Ecto neural progenitor cell (in vitro differentiated cells): Measurements from ENCODE around the gene KLRG1.

ENCODE experiments used
- DNase-seq: peaks from one replicate; pipeline ENCODE4 v3.0.0-alpha.2; 2018; ENCODE audit warnings: low spot score

KLRG1 gene

DNA sequence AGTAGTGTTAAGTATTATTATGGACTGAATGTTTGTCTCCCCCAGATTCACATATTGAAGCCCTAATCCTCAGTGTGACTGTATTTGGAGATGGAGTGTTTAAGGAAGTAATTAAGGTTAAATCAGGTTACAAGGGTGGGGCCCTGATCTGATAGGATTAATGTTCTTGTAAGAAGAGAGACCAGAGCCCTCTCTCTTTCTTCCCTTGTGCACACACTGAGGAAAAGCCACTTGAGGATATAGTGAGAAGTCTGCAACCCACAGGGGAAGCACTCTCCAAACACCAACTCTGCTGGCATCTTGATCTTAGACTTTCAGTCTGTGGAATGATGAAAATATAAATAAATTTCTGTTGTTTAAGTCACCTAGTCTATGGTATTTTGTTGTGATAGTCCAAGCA is 2.2 kb upstream of the KLRG1 start:
- no peak for DNase-seq

DNA sequence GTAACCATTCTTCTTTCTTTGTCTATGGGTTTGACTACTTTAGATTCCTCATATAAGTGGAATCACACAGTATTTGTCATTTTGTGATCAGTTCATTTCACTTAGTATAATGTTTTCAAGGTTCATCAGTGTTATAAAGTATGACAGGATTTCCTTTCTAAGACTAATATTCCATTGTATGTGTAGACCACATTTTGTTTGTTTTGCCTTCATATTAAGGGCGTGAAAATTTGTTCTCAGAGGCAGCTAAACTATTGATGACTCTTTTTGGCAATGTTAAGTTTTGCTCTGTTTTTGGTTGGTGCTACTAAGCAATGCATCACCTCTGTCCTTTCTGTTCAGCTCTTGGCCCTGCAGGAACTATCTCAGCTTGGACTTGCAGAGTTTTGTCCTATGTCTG is 1.7 kb upstream of the KLRG1 start:
- no peak for DNase-seq

DNA sequence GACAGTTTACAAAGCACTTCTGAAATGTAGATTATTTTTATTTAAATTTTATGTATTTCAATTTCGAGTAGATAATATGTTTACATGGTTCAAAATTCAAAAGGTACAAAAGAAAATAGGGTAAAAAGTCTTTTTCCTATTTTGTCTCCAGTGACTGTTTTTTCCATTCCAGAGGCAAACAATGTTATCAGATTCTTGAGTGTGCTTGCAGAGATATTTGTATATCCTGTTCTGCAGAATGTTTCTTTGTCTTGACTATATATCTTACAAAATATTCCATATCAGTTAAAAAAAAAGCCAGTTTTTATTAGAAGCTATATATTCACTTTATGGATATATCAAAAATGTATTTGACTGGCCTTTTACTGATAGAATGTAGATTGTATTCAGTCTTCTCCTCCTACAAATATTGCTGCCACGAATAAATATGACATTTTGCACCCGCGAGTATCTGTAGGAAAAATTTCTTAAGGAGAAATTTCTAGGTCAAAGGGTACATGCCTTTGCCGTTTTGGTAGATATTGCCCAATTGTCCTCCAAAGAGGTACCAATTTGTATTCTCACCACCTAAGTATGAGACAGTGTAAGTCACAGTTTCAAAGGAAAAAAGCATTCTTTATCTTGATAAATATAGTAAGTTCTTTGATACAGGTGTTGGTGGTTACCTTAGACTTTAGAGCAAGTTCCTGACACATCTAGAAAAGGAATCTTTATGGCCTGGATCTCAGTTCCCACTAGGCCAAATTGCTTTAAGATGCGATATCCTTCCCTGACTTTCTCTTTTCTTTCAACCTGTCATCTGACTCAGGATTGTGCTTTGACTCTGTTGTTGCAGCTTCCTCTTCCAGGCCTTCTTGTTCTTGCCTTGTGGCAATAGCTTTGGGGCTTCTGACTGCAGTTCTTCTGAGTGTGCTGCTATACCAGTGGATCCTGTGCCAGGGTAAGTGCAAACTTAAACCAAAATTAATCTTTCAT is 2.3 kb downstream of the KLRG1 start:
- no peak for DNase-seq

DNA sequence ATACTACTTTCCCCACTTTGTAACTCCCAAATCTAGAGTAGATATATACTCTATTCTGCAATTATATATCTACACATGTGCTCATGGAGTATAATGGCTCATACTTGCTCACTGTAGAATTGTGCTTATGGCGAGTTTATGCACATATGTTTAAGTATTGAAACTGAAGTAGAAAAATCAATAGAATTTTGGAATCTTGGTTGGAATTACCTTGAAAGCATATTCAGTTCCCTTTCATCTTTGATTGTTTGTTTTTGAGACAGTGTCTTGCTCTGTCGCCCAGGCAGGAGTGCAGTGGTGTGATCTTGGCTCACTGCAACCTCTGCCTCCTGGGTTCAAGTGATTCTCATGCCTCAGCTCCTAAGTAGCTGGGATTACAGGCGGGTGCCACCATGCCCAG is 4.5 kb downstream of the KLRG1 start:
- no peak for DNase-seq

DNA sequence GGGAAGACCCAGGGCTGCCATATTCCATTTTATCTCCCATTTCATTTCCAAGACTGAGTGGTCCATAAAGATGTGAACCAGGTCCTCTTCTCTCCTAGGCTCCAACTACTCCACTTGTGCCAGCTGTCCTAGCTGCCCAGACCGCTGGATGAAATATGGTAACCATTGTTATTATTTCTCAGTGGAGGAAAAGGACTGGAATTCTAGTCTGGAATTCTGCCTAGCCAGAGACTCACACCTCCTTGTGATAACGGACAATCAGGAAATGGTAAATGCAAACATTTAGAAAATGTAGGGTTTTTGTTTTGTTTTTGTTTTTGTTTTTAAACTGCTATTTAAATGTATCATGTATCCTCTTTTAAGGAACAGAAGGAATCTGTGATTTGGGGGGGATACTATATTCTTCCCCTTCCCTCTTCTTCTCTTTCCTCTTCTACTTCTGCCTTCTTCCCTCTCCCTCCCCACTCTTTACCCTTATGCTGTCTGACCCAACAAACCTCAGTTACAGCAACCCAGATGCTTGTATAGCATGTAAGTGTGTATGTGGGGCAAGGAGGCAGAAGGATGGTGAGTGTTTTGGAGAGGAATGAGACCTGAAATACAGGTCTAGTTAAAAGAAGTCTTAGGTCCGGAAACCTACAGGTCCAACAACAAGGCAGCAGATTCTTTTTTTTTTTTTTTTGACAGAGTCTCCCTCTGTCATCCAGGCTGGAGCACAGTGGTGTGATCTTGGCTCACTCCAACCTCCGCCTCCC is 5.9 kb downstream of the KLRG1 start:
- no peak for DNase-seq

DNA sequence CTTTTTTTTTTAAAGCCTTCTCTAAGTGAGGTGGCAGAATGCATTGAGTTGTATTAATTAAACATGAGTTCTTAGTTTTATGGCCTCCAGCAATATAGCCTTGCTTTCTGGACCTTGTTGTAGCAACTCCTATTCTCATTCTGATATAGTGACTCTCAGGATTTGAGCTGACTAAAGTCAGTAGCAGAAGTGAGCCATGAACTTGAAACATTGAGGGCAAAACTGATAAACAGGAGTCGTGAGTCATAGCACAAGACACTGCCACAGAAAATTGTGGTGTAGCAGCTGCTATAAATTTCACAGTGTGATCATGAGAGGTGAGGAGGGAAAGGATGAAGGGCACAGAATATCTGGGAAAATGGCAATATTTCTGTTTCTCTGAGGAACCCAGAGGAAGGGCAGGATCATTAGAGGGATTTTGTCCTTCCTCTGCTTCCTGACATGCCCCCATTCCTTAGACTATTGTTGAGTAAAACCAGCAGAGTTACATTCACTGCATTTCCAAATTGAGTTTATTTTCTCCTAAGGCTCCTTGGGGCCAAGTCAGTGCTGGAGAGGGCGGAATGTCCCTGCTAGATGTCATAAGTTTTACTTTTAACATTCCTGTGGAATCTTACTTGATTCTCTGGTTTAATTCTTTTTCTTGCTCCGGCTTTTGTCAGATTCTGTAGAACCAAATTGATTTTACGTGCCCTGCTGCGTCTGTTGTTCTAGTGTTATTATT is 7.5 kb downstream of the KLRG1 start:
- DNase-seq = no peak

DNA sequence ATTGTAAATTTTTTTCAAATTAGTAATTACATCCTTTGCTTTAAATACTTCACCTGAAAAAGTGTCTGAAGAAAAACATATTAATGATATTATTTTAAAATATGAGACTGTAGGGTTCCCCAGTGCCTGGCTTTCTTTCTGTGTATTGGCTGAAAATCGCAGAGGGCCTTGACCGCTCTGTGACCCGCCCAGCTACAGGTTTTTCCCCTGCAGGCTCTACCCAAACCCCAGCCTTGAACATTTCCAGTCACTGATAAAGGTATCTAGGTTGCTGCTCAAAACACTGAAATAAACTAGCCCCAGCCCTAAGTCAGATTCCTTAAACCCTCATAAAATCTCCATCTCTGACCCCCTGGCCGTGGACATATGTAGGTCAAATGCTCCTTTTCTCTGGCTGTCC is 11.9 kb downstream of the KLRG1 start:
- DNase-seq = no peak

DNA sequence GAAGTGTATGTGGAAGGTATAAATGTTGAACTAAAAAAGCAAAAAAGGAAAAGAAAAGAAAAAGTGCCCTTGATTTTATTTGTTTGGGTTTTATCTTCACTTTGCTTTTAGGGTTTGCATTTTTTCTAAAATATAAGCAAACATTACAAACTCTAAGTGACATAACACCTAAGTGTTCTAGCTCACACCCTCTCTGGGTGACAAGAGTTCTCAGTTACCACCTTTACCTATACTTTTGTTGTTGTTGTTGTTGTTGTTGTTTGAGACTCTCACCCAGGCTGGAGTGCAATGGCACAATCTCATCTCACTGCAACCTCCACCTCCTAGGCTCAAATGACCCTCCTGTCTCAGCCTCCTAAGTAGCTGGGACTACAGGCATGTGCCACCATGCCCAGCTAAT is 13.0 kb downstream of the KLRG1 start:
- DNase-seq = no peak

DNA sequence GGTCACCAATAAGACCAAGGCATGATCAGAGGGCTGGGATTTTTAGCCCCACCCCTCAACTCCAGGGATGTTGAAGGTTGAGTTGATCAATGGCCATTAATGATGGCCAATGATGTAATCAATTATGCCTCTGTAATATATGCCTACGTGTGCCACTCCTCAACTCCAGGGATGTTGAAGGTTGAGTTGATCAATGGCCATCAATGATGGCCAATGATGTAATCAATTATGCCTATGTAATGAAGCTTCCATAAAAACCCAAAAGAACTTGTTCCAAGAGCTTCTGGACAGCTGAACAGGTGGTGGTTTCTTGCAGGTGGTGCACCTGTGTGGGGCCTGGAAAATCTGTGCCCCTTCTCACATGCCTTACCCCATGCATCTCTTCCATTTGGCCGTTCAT is 33.2 kb downstream of the KLRG1 start:
- DNase-seq = no peak

DNA sequence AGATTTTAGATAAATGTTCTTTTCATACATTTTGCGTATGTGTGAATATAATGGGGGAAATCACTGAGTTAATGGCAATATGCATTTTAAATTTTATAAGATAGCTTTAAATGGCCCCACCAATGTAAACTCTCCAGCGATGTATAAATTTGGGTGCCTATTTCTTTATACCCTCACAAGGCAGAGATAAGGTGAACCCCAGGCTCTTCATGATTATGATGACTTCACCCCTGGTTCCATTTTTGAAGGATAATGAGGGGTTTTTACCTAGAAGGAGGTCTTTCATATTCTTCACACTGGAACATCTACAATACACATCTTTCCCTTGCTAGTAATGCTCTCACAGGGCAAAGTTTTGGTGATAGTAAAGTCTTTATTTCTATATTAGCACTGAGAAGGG is 35.2 kb downstream of the KLRG1 start:
- DNase-seq = no peak

DNA sequence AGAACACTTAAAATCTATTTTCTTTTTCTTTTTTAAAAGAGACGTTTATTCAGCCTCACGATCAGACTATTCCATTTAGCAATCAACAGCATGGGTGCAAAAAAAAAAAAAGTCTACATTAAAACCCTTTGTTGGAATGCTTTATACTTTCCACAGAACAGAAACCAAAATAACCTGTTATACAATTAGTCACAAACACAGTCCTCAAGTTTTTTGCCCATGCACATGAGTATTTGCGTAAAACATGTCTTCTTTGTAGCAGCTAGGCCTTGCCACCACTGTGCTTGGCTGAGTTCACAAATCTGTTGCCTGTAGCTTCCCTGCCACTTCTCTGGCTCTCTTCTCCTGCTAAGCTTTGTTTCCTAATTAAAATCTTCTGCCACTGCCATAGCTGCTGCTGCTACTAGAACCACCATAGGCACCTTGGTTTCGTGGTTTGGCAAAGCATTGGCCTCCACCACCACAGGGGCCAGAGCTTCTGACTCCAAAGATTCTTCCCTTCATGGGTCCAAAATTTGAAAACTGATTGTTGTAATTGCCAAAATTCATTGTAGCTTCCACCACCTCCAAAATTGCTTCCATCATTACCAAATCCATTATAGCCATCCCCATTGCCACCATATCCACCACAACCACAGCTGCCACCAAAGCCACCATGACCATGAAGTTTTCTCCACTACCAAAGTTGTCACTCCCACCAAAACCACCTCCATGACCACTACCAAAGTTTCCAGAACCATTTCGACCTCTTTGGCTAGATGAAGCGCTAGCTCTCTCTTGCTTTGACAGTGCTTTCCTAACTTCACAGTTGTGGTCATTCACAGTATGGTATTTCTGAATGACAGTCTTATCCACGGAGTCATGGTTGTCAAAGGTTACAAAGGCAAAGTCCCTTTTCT is 38.1 kb downstream of the KLRG1 start:
- DNase-seq = no peak

DNA sequence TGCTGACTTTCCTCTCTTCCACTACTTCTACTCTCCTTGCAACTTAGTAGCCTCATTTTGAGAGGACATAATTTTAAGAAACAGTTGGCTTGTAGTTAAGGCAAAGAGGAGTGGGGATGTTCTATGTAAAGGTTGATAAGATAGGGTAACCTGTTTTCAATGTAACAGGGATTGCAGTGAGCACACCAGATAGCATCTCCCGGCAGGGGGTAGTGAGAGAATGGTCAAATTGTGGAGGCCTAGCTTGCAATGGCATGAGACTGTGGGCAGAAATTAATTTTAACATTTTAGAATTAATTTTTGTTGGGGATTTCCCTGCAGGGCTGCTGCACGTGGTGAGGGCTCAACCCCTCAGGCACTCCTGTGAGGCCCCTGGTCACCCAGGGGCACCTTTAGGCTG is 41.4 kb downstream of the KLRG1 start:
- DNase-seq = no peak

DNA sequence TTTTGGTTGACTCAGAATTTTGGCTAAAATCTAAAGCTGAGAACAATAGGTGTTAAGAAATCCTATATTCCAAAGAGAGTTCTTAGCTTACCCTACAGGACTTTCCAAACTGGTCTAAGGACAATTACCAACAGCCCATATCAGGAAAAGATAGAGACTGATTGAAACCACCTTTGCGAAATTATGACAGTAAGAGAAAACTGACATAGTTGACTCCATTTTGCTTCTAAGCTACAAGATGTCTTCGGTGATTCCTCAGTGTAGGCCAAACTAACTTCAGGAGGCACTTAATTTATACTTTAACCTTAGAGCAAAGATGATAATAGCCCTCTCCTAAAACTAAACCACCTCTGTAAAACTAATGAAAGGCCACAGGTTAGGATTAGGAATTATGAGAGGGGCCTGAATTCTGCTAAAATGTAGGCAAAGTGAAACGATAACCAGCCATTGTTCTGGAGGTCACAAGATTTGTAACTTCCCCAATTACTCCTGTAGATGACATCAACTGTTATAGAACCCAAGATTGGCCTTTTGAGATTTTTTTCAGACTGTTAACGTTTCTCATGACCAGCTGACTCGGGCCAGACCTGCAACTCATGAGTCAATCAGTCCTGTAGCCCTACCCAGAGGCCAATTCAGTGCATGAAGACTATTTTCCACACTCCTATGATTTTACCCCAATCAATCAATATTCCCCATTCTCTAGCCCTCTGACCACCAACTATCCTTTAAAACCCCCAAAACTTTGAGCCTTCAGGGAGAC is 43.0 kb downstream of the KLRG1 start:
- DNase-seq = no peak

DNA sequence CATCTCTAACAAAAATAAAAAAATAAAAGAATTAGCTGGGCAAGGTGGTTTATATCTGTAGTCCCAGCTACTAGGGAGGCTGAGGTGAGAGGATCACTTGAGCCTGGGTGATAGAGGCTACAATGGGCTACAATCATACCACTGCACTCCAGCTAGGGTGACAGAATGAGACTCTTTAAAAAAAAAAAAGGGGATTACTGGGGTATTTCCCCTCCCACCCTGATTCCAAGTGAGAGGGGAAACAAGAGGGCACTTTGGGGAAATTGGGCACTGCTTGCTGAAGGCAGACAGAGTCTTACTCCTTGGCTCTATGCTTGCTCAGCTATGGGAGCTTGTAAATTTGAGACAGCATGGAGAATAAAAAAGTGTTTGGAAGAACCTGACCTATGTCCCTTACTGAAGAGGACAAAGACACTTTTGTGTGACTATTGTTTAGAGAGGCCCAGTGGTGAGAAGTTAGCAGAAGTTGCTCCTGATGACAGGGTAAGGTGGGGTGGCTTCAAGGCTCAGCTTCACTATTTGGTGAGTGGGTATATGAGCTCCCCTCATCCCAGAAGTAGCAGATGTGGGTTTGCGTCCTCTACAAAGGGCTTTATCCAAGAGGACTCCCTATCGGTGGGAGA is 44.0 kb downstream of the KLRG1 start:
- DNase-seq = no peak

DNA sequence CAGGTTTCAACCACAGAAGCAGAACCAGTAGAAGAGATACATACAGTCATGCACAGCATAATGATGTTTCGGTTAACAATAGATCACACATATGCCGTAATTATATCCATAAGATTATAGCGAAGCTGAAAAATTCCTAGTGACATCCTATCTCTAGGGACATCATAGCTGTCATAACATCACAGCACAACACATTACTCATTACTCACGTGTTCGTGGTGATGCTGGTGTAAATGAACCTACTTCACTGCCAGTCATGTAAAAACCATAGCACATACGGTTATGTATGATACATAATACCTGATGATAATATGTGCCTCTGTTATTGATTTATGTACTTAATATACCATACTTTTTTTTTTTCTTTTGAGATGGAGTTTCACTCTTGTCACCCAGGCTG is 44.7 kb downstream of the KLRG1 start:
- DNase-seq = no peak

DNA sequence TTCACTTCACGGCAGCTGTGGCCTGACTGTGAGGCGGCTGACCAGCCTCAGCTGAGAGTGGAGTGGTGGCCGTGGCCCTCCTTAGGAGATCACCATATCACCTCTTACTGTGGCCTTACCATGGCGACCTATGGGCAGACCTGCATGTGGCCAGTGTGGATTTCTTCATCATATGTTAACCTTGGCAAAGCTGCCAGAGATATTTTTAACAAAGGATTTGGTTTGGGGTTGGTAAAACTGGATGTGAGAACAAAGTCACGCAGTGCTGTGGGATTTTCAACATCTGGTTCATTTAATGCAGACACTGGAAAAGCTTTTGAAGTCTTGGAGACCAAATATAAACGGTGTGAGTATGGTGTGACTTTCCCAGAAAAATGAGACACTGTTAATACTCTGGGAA is 46.9 kb downstream of the KLRG1 start:
- DNase-seq = no peak

DNA sequence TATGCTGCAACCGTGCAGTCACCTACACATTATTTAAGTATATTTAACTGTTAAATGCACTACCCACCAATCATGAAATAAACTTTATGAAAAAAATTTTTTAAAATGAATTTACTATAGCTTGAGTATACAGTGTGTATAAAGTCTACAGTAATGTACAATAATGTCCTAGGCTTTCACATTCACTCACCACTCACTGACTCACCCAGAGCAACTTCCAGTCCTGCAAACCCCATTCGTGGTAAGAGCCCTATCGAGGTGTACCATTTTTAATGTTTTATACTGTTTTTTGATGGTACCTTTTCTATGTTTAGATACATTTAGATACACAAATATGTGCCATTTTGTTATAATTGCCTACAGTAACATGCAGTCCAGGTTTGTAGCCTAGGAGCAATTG is 48.1 kb downstream of the KLRG1 start:
- DNase-seq = no peak

DNA sequence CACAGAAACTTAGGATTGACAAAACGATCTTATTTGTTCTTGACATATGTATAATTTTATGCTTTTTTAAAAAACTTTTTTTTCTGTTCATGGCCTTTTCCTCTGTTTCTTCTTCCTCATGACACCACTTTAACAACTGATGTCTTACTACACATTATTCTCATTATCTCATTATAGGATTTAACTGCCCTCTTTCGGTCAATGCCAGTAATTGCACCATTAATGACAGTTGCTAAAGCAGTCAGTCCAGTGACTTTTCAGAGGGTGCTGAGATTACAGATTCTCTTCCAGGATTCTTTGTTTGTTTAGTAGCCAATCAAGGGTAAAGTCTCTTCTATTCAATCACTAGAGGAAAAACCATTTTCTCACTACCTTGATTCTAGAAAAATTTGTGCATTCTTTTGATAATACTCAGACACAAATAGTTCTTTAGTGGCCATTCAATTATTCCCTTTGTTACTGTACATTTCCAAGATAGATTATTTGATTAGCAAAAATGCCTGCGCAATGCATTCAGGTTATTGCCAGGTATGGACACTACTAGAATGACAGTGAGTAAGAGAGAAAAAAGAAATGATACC is 50.1 kb downstream of the KLRG1 start:
- no peak for DNase-seq

DNA sequence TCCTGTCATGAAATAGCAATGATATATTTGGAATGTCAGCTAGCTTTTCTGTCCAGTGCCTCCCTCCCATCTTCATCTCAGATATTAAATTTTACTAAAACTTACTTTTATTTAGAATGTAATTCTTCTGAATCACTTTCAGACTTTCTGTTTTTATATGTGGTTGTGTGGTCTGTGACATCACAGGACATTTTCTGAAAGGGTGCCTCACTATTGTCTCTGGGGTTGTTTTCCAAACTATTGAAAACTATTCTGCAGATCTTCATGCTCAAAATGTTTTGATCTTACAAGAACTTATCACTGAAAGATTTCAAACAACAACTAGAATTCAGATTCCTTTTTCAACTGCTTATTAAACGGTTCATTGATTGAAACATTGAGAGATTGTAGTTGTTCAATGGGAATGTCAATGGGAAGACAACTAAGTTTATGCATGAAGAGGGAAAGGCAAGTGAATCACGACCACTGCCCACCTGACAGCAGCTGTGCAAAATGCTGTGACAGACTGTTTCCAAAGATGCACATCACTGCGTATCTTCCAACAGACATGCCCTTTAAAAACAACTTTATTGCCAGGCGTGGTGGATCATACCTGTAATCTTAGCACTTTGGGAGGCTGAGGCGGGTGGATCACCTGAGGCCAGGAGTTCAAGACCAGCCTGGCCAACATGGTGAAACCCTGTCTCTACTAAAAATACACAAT is 51.3 kb downstream of the KLRG1 start:
- DNase-seq = no peak
